COR-L47 (cell line): ENCODE data around the gene TATDN2.

Experiments used
- DNase-seq: peaks from one replicate; lab custom pipeline; 2025; lab: John Stamatoyannopoulos, UW

The TATDN2 gene

GRCh38 chr3:10248184-10248983 lies at the start of gene TATDN2:
Gene TATDN2 (plus strand): TSS chr3:10248459. CDS start chr3:10249201, 742 bp downstream.
- DNase-seq: peak; percentile 91

GRCh38 chr3:10198761-10199649 lies 49.3 kb upstream of the TATDN2 start:
- DNase-seq: no peak

- no peak for DNase-seq
Measured at GRCh38 chr3:10204921-10205320, 43.3 kb upstream of the TATDN2 start.

GRCh38 chr3:10205451-10206165 lies 42.7 kb upstream of the TATDN2 start:
- DNase-seq: no peak

GRCh38 chr3:10206166-10206511 lies 42.1 kb upstream of the TATDN2 start:
- DNase-seq: no peak

- DNase-seq: no peak
Measured at GRCh38 chr3:10213156-10213792, 35.0 kb upstream of the TATDN2 start.

GRCh38 chr3:10215578-10216368 lies 32.5 kb upstream of the TATDN2 start:
- no peak for DNase-seq

GRCh38 chr3:10217359-10217758 lies 30.9 kb upstream of the TATDN2 start:
- DNase-seq: no peak

- DNase-seq: peak; percentile 51
Measured at GRCh38 chr3:10219737-10220136, 28.5 kb upstream of the TATDN2 start.

- DNase-seq: no peak
Measured at GRCh38 chr3:10223676-10224639, 24.3 kb upstream of the TATDN2 start.

- peak; percentile 70 for DNase-seq
Measured at GRCh38 chr3:10224794-10225665, 23.2 kb upstream of the TATDN2 start.

- no peak for DNase-seq
Measured at GRCh38 chr3:10226293-10226692, 22.0 kb upstream of the TATDN2 start.

- no peak for DNase-seq
Measured at GRCh38 chr3:10228248-10228950, 19.9 kb upstream of the TATDN2 start.

GRCh38 chr3:10229576-10229975 lies 18.7 kb upstream of the TATDN2 start:
- no peak for DNase-seq

GRCh38 chr3:10232137-10232536 lies 16.1 kb upstream of the TATDN2 start:
- no peak for DNase-seq

GRCh38 chr3:10233988-10234387 lies 14.3 kb upstream of the TATDN2 start:
- DNase-seq: no peak

- DNase-seq: no peak
Measured at GRCh38 chr3:10234526-10235230, 13.6 kb upstream of the TATDN2 start.

GRCh38 chr3:10235551-10235950 lies 12.7 kb upstream of the TATDN2 start:
- DNase-seq: no peak
